Stimulated activated CD4-positive, alpha-beta T cell treated with anti-CD3 and anti-CD28 coated beads, Interleukin-15, amount 100 ng/mL, for 24 hours (primary cell): ENCODE results near the gene CREBRF.
"Not testable (repeated sequence)": the region's sequence is repeated elsewhere in the genome, so short reads cannot be mapped to it uniquely, and the experiment has no call there.

Source experiments
- DNase-seq: peaks from one replicate; pipeline ENCODE4 v3.0.0-alpha.2; 2020

Gene CREBRF

GRCh38 chr5:173089581-173089980, 33.4 kb downstream of the CREBRF start:
- no peak for DNase-seq

- DNase-seq, result no peak
Measured at GRCh38 chr5:173090639-173091038, 34.5 kb downstream of the CREBRF start.

- DNase-seq, result no peak
Measured at GRCh38 chr5:173091981-173092380, 35.8 kb downstream of the CREBRF start.

- no peak for DNase-seq
Measured at GRCh38 chr5:173093606-173094005, 37.5 kb downstream of the CREBRF start.

GRCh38 chr5:173094012-173094661, 38.0 kb downstream of the CREBRF start:
- no peak for DNase-seq

- DNase-seq, result no peak
Measured at GRCh38 chr5:173098787-173099186, 42.6 kb downstream of the CREBRF start.

- no peak for DNase-seq
Measured at GRCh38 chr5:173099461-173099860, 43.3 kb downstream of the CREBRF start.

- no peak for DNase-seq
Measured at GRCh38 chr5:173101245-173101644, 45.1 kb downstream of the CREBRF start.

- no peak for DNase-seq
Measured at GRCh38 chr5:173103411-173103810, 47.3 kb downstream of the CREBRF start.

- no peak for DNase-seq
Measured at GRCh38 chr5:173108914-173109313, 52.8 kb downstream of the CREBRF start.

- DNase-seq, result no peak
Measured at GRCh38 chr5:173114536-173114935, 58.4 kb downstream of the CREBRF start.

- no peak for DNase-seq
Measured at GRCh38 chr5:173119719-173120118, 63.6 kb downstream of the CREBRF start.

GRCh38 chr5:173123416-173123815, 67.3 kb downstream of the CREBRF start:
- no peak for DNase-seq

GRCh38 chr5:173132166-173132565, 76.0 kb downstream of the CREBRF start:
- not testable (repeated sequence) for DNase-seq

- DNase-seq, result no peak
Measured at GRCh38 chr5:173138707-173139106, 82.6 kb downstream of the CREBRF start.

- DNase-seq, result no peak
Measured at GRCh38 chr5:173139631-173140030, 83.5 kb downstream of the CREBRF start.

GRCh38 chr5:173140769-173141168, 84.6 kb downstream of the CREBRF start:
- no peak for DNase-seq

GRCh38 chr5:173143567-173143966, 87.4 kb downstream of the CREBRF start:
- no peak for DNase-seq

- peak; percentile 98 for DNase-seq
Measured at GRCh38 chr5:173144200-173145176, 88.3 kb downstream of the CREBRF start, which contains the start of gene BNIP1. Gene BNIP1 (plus strand): TSS chr5:173144531. CDS start chr5:173144546, 15 bp downstream.

- no peak for DNase-seq
Measured at GRCh38 chr5:173148354-173148753, 92.2 kb downstream of the CREBRF start.

- no peak for DNase-seq
Measured at GRCh38 chr5:173152547-173152946, 96.4 kb downstream of the CREBRF start.

GRCh38 chr5:173153842-173154241, 97.7 kb downstream of the CREBRF start:
- DNase-seq, result no peak

- DNase-seq, result not testable (repeated sequence)
Measured at GRCh38 chr5:173154619-173155018, 98.5 kb downstream of the CREBRF start.

- DNase-seq, result no peak
Measured at GRCh38 chr5:173155912-173156311, 99.8 kb downstream of the CREBRF start.
